Kidney epithelial cell (primary cell): ENCODE results near the gene GRM7. TPM values are rescaled to one million over a fixed set of nuclear protein-coding genes. Genes with fewer than 3 reads are reported as not detected.
A peak's percentile ranks its signal among the peaks of the same experiment; 100 is the strongest.

ENCODE experiments used
- DNase-seq: peaks from one replicate; pipeline ENCODE4 v3.0.0-alpha.2; 2010; ENCODE audit warnings: low read depth
- H3K27me3 ChIP-seq: 2 replicates; pipeline ENCODE4 v1.6.0; 2011; ENCODE audit warnings: low read length; ENCODE audit not compliant: control insufficient read depth, insufficient read depth
- H3K36me3 ChIP-seq: 2 replicates; pipeline ENCODE4 v1.5.1; 2011; ENCODE audit warnings: low read length; ENCODE audit not compliant: control insufficient read depth, insufficient read depth
- H3K4me3 ChIP-seq: 2 replicates; pipeline ENCODE4 v1.5.1; 2011; ENCODE audit warnings: low read depth, mild to moderate bottlenecking, control low read depth, low read length
- CTCF ChIP-seq: IDR thresholded peaks from 2 replicates; pipeline ENCODE4 v1.5.1; 2011; ENCODE audit warnings: mild to moderate bottlenecking, moderate library complexity, low read length, control low read depth, inconsistent platforms; ENCODE audit not compliant: insufficient read depth, poor library complexity, severe bottlenecking
- total RNA-seq: library from RNA; depleted of rRNA; stranded (reverse); fragments of >200 nt; gene quantifications from 2 replicates; pipeline ENCODE4 v1.2.3, GENCODE V29; 2015

Gene GRM7
- total RNA-seq, 1 donor from 2014 or later: 0.17 TPM

- Histone ChIP-seq H3K4me3 (no peak overlapping the region), H3K36me3 (no peaks in the 10 kb centered on the region), H3K27me3 (no peaks in the 10 kb centered on the region)
- no peak for TF ChIP-seq CTCF
- DNase-seq: no peak
Observed at GRCh38 chr3:7621651-7622050, 760.7 kb downstream of the GRM7 start.

- Histone ChIP-seq H3K4me3 (no peak overlapping the region), H3K27me3 (no peaks in the 10 kb centered on the region), H3K36me3 (no peaks in the 10 kb centered on the region)
- no peak for DNase-seq
- TF ChIP-seq CTCF: no peak
Observed at GRCh38 chr3:7625021-7625420, 764.1 kb downstream of the GRM7 start.

GRCh38 chr3:7630351-7630911 lies 769.5 kb downstream of the GRM7 start:
- no peaks in the 10 kb centered on the region for H3K36me3 ChIP-seq
- no peak for TF ChIP-seq CTCF
- H3K4me3 ChIP-seq: no peak overlapping the region
- no peak for DNase-seq
- no peaks in the 10 kb centered on the region for H3K27me3 ChIP-seq

- Histone ChIP-seq H3K36me3 (no peaks in the 10 kb centered on the region), H3K27me3 (no peaks in the 10 kb centered on the region), H3K4me3 (no peak overlapping the region)
- TF ChIP-seq CTCF: peak; percentile 14
- DNase-seq: no peak
Observed at GRCh38 chr3:7630925-7631324, 770.0 kb downstream of the GRM7 start.

- no peak for DNase-seq
- H3K36me3 ChIP-seq: no peaks in the 10 kb centered on the region
Observed at GRCh38 chr3:7632305-7632704, 771.4 kb downstream of the GRM7 start.

More at GRCh38 chr3:7632305-7632704, 771.4 kb downstream of the GRM7 start:
- Histone ChIP-seq H3K4me3 (no peak overlapping the region), H3K27me3 (no peaks in the 10 kb centered on the region)
- no peak for TF ChIP-seq CTCF
